COLO668 (cell line): Measurements from ENCODE around the gene HDGFL2.
"Not testable (repeated sequence)": the region's sequence is repeated elsewhere in the genome, so short reads cannot be mapped to it uniquely, and the experiment has no call there.

ENCODE experiments used
- DNase-seq: peaks from one replicate; lab custom pipeline; 2025; ENCODE audit not compliant: unreplicated experiment; lab: John Stamatoyannopoulos, UW

Gene HDGFL2

GRCh38 chr19:4529924-4530522, 57.9 kb downstream of the HDGFL2 start:
- no peak for DNase-seq

GRCh38 chr19:4531562-4532165, 59.6 kb downstream of the HDGFL2 start:
- peak; percentile 66 for DNase-seq

GRCh38 chr19:4533334-4533733, 61.2 kb downstream of the HDGFL2 start:
- DNase-seq = no peak

GRCh38 chr19:4533835-4534424, 61.8 kb downstream of the HDGFL2 start:
- DNase-seq = no peak

GRCh38 chr19:4534836-4535658, 63.0 kb downstream of the HDGFL2 start, which contains the start of gene PLIN5:
TSS of gene PLIN5 (minus strand) at chr19:4535224. CDS start at chr19:4534074, 1,150 bp downstream.
- DNase-seq = peak; percentile 72

- peak; percentile 27 for DNase-seq
Measured at GRCh38 chr19:4536798-4537197, 64.7 kb downstream of the HDGFL2 start.

- no peak for DNase-seq
Measured at GRCh38 chr19:4537953-4538600, 66.0 kb downstream of the HDGFL2 start.

GRCh38 chr19:4538601-4538954, 66.5 kb downstream of the HDGFL2 start:
- DNase-seq = peak; percentile 76

GRCh38 chr19:4539169-4539692, 67.1 kb downstream of the HDGFL2 start:
- DNase-seq = no peak

GRCh38 chr19:4539693-4540581, 67.8 kb downstream of the HDGFL2 start, which contains the start of gene LRG1:
TSS of gene LRG1 (minus strand) at chr19:4540036. CDS start at chr19:4540013, 23 bp downstream.
- DNase-seq = no peak

- no peak for DNase-seq
Measured at GRCh38 chr19:4541114-4541805, 69.2 kb downstream of the HDGFL2 start.

- not testable (repeated sequence) for DNase-seq
Measured at GRCh38 chr19:4541806-4542145, 69.7 kb downstream of the HDGFL2 start.

GRCh38 chr19:4542896-4543841, 71.1 kb downstream of the HDGFL2 start:
- DNase-seq = no peak

- no peak for DNase-seq
Measured at GRCh38 chr19:4543842-4544647, 71.9 kb downstream of the HDGFL2 start.

GRCh38 chr19:4547303-4548237, 75.5 kb downstream of the HDGFL2 start:
- DNase-seq = peak; percentile 13

- DNase-seq = no peak
Measured at GRCh38 chr19:4548238-4548584, 76.1 kb downstream of the HDGFL2 start.
